GM23338 (cell line): ENCODE measurements around the gene ZNF474. TPM values are rescaled to one million over a fixed set of nuclear protein-coding genes. Genes with fewer than 3 reads are reported as not detected.

Experiments
- ATAC-seq: fragments of 200-7000 bp; cut with Tn5 transposase; 3 replicates; pipeline ENCODE4 v1.9.1; 2020
- DNase-seq: peaks from one replicate; pipeline ENCODE4 v3.0.0-alpha.2; 2015; ENCODE audit warnings: low spot score
- H2AFZ ChIP-seq: fragments of 200-600 bp; sonication (generic); 2 replicates; pipeline ENCODE4 v1.8.0; 2016; ENCODE audit warnings: antibody characterized with exemption, mild to moderate bottlenecking, moderate library complexity
- H3F3A ChIP-seq: fragments of 200-600 bp; sonication (generic); replicated peaks from 2 replicates; pipeline ENCODE4 v1.8.0; 2017; ENCODE audit warnings: antibody characterized with exemption, mixed run types, low read depth
- H3K27ac ChIP-seq: fragments of 200-600 bp; sonication (generic); 2 replicates; pipeline ENCODE4 v1.6.1; 2016; ENCODE audit warnings: low read depth
- H3K27me3 ChIP-seq: fragments of 200-600 bp; sonication (generic); 2 replicates; pipeline ENCODE4 v1.8.0; 2016; ENCODE audit warnings: mild to moderate bottlenecking, mixed run types, moderate library complexity; ENCODE audit not compliant: insufficient read depth
- H3K36me3 ChIP-seq: fragments of 200-600 bp; sonication (generic); 2 replicates; pipeline ENCODE4 v1.8.0; 2016; ENCODE audit warnings: mild to moderate bottlenecking; ENCODE audit not compliant: insufficient read depth
- H3K4me1 ChIP-seq: fragments of 200-600 bp; sonication (generic); 2 replicates; pipeline ENCODE4 v1.8.0; 2016; ENCODE audit warnings: mild to moderate bottlenecking, moderate library complexity; ENCODE audit not compliant: insufficient read depth
- H3K4me2 ChIP-seq: fragments of 200-600 bp; sonication (generic); 2 replicates; pipeline ENCODE4 v1.7.1; 2017; ENCODE audit warnings: mixed run types
- H3K4me3 ChIP-seq: fragments of 200-600 bp; sonication (generic); 2 replicates; pipeline ENCODE4 v1.6.1; 2016; ENCODE audit warnings: mixed run types
- H3K79me2 ChIP-seq: fragments of 200-600 bp; sonication (generic); replicated peaks from 2 replicates; pipeline ENCODE4 v1.8.0; 2017; ENCODE audit warnings: mild to moderate bottlenecking; ENCODE audit not compliant: insufficient read depth
- H3K9me2 ChIP-seq: fragments of 200-600 bp; sonication (generic); 2 replicates; pipeline ENCODE4 v1.8.0; 2017; ENCODE audit not compliant: insufficient read depth
- H4K20me1 ChIP-seq: fragments of 200-600 bp; sonication (generic); replicated peaks from 2 replicates; pipeline ENCODE4 v1.8.0; 2017; ENCODE audit warnings: mild to moderate bottlenecking; ENCODE audit not compliant: insufficient read depth
- H3K27ac Mint-ChIP-seq: 2 replicates; pipeline ENCODE4 v1.8.0; 2020; ENCODE audit warnings: inconsistent platforms, mild to moderate bottlenecking, moderate library complexity, mixed read lengths
- H3K27me3 Mint-ChIP-seq: 3 replicates; pipeline ENCODE4 v1.8.0; 2022; ENCODE audit warnings: low read depth, mild to moderate bottlenecking, moderate library complexity, mixed read lengths, inconsistent platforms; ENCODE audit not compliant: insufficient read depth, poor library complexity
- H3K36me3 Mint-ChIP-seq: 3 replicates; pipeline ENCODE4 v1.8.0; 2021; ENCODE audit warnings: low read depth, mild to moderate bottlenecking, inconsistent platforms, moderate library complexity, mixed read lengths
- H3K4me1 Mint-ChIP-seq: 3 replicates; pipeline ENCODE4 v1.8.0; 2020; ENCODE audit warnings: mild to moderate bottlenecking, inconsistent platforms, mixed read lengths
- H3K4me3 Mint-ChIP-seq: 3 replicates; pipeline ENCODE4 v1.8.0; 2021; ENCODE audit warnings: moderate library complexity, mild to moderate bottlenecking, inconsistent platforms, mixed read lengths
- H3K9me3 Mint-ChIP-seq: 3 replicates; pipeline ENCODE4 v1.8.0; 2020; ENCODE audit warnings: moderate library complexity, mild to moderate bottlenecking, inconsistent platforms, mixed read lengths
- CREB1 ChIP-seq: fragments of 250-450 bp; sonication (Bioruptor Pico); IDR thresholded peaks from 2 replicates; pipeline ENCODE4 v1.5.0; 2020; ENCODE audit warnings: low read depth, mild to moderate bottlenecking, moderate library complexity
- ETS1 ChIP-seq: IDR thresholded peaks from 2 replicates; pipeline ENCODE4 v1.6.1; 2016; ENCODE audit warnings: antibody characterized with exemption
- EZH2 ChIP-seq: fragments of 200-600 bp; sonication (generic); IDR thresholded peaks from one replicate; pipeline ENCODE4 v1.8.0; 2017; ENCODE audit warnings: antibody characterized with exemption, mild to moderate bottlenecking, low read depth; ENCODE audit not compliant: unreplicated experiment
- EZH2phosphoT487 ChIP-seq: fragments of 200-600 bp; sonication (generic); IDR thresholded peaks from one replicate; pipeline ENCODE4 v1.8.1; 2018; ENCODE audit warnings: antibody characterized with exemption; ENCODE audit not compliant: unreplicated experiment
- JUNB ChIP-seq: IDR thresholded peaks from one replicate; pipeline ENCODE4 v1.6.1; 2016; ENCODE audit warnings: antibody characterized with exemption; ENCODE audit not compliant: unreplicated experiment
- NANOG ChIP-seq: IDR thresholded peaks from 2 replicates; pipeline ENCODE4 v1.6.1; 2016; ENCODE audit warnings: antibody characterized with exemption, borderline replicate concordance
- POLR2AphosphoS5 ChIP-seq: IDR thresholded peaks from 2 replicates; pipeline ENCODE4 v1.6.1; 2016; ENCODE audit warnings: antibody characterized with exemption, low read depth
- REST ChIP-seq: IDR thresholded peaks from one replicate; pipeline ENCODE4 v1.6.1; 2018; ENCODE audit warnings: antibody characterized with exemption; ENCODE audit not compliant: unreplicated experiment
- ZNF331 ChIP-seq: fragments of 250-450 bp; sonication (Bioruptor Pico); IDR thresholded peaks from 2 replicates; pipeline ENCODE4 v1.5.0; 2020; ENCODE audit warnings: low read depth, mild to moderate bottlenecking, moderate library complexity
- polyA plus RNA-seq: library from polyadenylated mRNA; unstranded; fragments of >200 nt; fragmentation: Nextera tagmentation; extraction: Ambion mirVana; gene quantifications from 2 replicates; pipeline ENCODE4 v1.2.1, GENCODE V29; 2016
- total RNA-seq: library from RNA; depleted of rRNA; stranded (reverse); fragments of >200 nt; shearing (Covaris generic); gene quantifications from 2 replicates; pipeline ENCODE4 v1.2.3, GENCODE V29; 2014
- TF ChIP-seq, protein P1 (sequence below): fragments of 250-450 bp; sonication (Bioruptor Pico); IDR thresholded peaks from 2 replicates; pipeline ENCODE4 v1.5.0; 2020; ENCODE audit warnings: mild to moderate bottlenecking, moderate library complexity

Gene ZNF474
- total and polyA plus RNA-seq, 2 experiments from 2014 or later: 0.59 TPM; not detected in 1

- TF ChIP-seq, protein P1, sequence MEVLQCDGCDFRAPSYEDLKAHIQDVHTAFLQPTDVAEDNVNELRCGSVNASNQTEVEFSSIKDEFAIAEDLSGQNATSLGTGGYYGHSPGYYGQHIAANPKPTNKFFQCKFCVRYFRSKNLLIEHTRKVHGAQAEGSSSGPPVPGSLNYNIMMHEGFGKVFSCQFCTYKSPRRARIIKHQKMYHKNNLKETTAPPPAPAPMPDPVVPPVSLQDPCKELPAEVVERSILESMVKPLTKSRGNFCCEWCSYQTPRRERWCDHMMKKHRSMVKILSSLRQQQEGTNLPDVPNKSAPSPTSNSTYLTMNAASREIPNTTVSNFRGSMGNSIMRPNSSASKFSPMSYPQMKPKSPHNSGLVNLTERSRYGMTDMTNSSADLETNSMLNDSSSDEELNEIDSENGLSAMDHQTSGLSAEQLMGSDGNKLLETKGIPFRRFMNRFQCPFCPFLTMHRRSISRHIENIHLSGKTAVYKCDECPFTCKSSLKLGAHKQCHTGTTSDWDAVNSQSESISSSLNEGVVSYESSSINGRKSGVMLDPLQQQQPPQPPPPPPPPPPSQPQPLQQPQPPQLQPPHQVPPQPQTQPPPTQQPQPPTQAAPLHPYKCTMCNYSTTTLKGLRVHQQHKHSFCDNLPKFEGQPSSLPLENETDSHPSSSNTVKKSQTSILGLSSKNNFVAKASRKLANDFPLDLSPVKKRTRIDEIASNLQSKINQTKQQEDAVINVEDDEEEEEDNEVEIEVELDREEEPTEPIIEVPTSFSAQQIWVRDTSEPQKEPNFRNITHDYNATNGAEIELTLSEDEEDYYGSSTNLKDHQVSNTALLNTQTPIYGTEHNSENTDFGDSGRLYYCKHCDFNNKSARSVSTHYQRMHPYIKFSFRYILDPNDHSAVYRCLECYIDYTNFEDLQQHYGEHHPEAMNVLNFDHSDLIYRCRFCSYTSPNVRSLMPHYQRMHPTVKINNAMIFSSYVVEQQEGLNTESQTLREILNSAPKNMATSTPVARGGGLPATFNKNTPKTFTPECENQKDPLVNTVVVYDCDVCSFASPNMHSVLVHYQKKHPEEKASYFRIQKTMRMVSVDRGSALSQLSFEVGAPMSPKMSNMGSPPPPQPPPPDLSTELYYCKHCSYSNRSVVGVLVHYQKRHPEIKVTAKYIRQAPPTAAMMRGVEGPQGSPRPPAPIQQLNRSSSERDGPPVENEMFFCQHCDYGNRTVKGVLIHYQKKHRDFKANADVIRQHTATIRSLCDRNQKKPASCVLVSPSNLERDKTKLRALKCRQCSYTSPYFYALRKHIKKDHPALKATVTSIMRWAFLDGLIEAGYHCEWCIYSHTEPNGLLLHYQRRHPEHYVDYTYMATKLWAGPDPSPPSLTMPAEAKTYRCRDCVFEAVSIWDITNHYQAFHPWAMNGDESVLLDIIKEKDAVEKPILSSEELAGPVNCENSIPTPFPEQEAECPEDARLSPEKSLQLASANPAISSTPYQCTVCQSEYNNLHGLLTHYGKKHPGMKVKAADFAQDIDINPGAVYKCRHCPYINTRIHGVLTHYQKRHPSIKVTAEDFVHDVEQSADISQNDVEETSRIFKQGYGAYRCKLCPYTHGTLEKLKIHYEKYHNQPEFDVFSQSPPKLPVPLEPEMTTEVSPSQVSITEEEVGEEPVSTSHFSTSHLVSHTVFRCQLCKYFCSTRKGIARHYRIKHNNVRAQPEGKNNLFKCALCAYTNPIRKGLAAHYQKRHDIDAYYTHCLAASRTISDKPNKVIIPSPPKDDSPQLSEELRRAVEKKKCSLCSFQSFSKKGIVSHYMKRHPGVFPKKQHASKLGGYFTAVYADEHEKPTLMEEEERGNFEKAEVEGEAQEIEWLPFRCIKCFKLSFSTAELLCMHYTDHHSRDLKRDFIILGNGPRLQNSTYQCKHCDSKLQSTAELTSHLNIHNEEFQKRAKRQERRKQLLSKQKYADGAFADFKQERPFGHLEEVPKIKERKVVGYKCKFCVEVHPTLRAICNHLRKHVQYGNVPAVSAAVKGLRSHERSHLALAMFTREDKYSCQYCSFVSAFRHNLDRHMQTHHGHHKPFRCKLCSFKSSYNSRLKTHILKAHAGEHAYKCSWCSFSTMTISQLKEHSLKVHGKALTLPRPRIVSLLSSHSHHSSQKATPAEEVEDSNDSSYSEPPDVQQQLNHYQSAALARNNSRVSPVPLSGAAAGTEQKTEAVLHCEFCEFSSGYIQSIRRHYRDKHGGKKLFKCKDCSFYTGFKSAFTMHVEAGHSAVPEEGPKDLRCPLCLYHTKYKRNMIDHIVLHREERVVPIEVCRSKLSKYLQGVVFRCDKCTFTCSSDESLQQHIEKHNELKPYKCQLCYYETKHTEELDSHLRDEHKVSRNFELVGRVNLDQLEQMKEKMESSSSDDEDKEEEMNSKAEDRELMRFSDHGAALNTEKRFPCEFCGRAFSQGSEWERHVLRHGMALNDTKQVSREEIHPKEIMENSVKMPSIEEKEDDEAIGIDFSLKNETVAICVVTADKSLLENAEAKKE (CRISPR knock-in tag): no peak
- TF ChIP-seq CREB1 (no peak), POLR2AphosphoS5 (no peak), ZNF331 (no peak)
Observed at GRCh38 chr5:122102825-122103224, 26.5 kb upstream of the ZNF474 start (continued).

- Histone ChIP-seq H3K9me2 (no peaks in the 10 kb centered on the region), H3K36me3 (no peaks in the 10 kb centered on the region), H3K4me2 (no peak overlapping the region), H3K27ac (no peak overlapping the region), H2AFZ (no peak overlapping the region), H3K4me1 (peaks cover 4% of the 10 kb centered on the region; the same call in 1 of the 2 replicates), H3F3A (no peaks in the 10 kb centered on the region), H3K79me2 (no peaks in the 10 kb centered on the region), H3K27me3 (no peaks in the 10 kb centered on the region), H3K4me3 (no peak overlapping the region), H4K20me1 (no peaks in the 10 kb centered on the region)
- no peak for TF ChIP-seq JUNB
- Mint-ChIP-seq H3K4me1 (peaks cover 2% of the 10 kb centered on the region; the same call in 2 of the 3 replicates), H3K27ac (no peak overlapping the region), H3K9me3 (no peaks in the 10 kb centered on the region), H3K36me3 (no peaks in the 10 kb centered on the region), H3K27me3 (no peaks in the 10 kb centered on the region), H3K4me3 (no peak overlapping the region)
- ATAC-seq (no peak), DNase-seq (no peak)
Observed at GRCh38 chr5:122105909-122106308, 23.4 kb upstream of the ZNF474 start.

DNA sequence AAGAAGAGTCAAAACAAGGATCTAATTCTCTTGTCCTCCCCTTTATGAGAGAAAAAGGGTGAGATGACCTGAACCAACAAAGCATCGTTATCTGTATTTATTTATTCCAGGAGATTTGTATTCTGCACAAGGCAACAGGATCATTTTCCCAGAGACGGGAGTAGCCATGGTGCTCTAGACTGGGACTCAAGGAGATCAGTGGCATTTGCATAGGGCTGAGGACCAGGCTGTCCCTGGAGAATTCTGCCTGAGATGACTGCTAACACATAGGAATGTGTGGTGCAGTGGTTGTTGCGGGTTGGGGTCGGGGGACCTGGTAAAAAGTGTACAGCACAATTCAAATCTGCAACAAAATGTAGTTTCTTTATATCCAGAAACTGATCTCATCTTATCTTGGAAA is 22.3 kb upstream of the ZNF474 start:
- ATAC-seq (no peak), DNase-seq (no peak)
- H3K4me3 Mint-ChIP-seq: no peak overlapping the region
- H3K9me3 Mint-ChIP-seq: no peaks in the 10 kb centered on the region
- Histone ChIP-seq H3K27me3 (no peaks in the 10 kb centered on the region), H2AFZ (no peak overlapping the region), H3K79me2 (no peaks in the 10 kb centered on the region), H3K4me2 (no peak overlapping the region), H3K9me2 (no peaks in the 10 kb centered on the region), H4K20me1 (no peaks in the 10 kb centered on the region), H3K27ac (no peak overlapping the region), H3K4me1 (no peaks in the 10 kb centered on the region), H3K36me3 (no peaks in the 10 kb centered on the region), H3K4me3 (no peak overlapping the region), H3F3A (no peaks in the 10 kb centered on the region)
- no peaks in the 10 kb centered on the region; the same call in 2 of the 3 replicates for H3K4me1 Mint-ChIP-seq
- H3K36me3 Mint-ChIP-seq: no peaks in the 10 kb centered on the region
- H3K27ac Mint-ChIP-seq: no peak overlapping the region
- no peaks in the 10 kb centered on the region for H3K27me3 Mint-ChIP-seq
- TF ChIP-seq CREB1: no peak
- no peak for TF ChIP-seq EZH2phosphoT487
- TF ChIP-seq NANOG: no peak
- no peak for TF ChIP-seq ETS1
- no peak for TF ChIP-seq POLR2AphosphoS5
- no peak for TF ChIP-seq REST
- TF ChIP-seq EZH2: no peak
